Measurements from ENCODE around the gene ANKRD42. TPM values are rescaled to one million over a fixed set of nuclear protein-coding genes. Genes with fewer than 3 reads are reported as not detected.
A peak's percentile ranks its signal among the peaks of the same experiment; 100 is the strongest.

Gene ANKRD42
- total RNA-seq, 1 experiment from 2014 or later: 5.7 TPM

DNA sequence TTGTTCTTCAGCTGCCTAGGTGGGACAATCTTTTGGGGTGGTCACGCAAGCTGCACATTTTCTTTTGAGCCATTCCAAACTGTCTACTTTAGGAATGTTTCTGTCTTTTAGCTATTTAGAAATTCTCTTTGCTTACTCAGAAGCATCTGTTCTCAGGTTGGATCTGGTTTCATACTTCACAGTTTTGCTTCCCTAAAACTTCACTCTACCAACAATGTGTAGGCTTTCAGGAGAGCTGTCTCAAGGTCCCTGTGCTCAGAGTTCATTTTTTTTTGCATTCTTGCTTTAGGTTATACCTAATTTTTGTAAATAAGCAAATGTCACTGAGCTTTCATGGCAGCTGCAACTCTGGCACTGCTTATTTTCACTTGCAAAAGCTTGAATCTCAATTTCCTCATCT lies 55.9 kb downstream of the ANKRD42 start (continued):
- TF ChIP-seq, protein P1, sequence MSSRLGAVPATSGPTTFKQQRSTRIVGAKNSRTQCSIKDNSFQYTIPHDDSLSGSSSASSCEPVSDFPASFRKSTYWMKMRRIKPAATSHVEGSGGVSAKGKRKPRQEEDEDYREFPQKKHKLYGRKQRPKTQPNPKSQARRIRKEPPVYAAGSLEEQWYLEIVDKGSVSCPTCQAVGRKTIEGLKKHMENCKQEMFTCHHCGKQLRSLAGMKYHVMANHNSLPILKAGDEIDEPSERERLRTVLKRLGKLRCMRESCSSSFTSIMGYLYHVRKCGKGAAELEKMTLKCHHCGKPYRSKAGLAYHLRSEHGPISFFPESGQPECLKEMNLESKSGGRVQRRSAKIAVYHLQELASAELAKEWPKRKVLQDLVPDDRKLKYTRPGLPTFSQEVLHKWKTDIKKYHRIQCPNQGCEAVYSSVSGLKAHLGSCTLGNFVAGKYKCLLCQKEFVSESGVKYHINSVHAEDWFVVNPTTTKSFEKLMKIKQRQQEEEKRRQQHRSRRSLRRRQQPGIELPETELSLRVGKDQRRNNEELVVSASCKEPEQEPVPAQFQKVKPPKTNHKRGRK (CRISPR knock-in tag; IDR thresholded peaks at IDR 0.05; ENCODE audit: borderline replicate concordance): no peak
- TF ChIP-seq, protein P2, sequence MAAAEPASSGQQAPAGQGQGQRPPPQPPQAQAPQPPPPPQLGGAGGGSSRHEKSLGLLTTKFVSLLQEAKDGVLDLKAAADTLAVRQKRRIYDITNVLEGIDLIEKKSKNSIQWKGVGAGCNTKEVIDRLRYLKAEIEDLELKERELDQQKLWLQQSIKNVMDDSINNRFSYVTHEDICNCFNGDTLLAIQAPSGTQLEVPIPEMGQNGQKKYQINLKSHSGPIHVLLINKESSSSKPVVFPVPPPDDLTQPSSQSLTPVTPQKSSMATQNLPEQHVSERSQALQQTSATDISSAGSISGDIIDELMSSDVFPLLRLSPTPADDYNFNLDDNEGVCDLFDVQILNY (CRISPR knock-in tag; IDR thresholded peaks at IDR 0.05): no peak
- TF ChIP-seq TCF7 (CRISPR knock-in tag; IDR thresholded peaks at IDR 0.05; ENCODE audit: low read depth) (no peak), FOXP1 (CRISPR knock-in tag; IDR thresholded peaks at IDR 0.05; ENCODE audit: borderline replicate concordance) (no peak), PRRX2 (CRISPR knock-in tag; IDR thresholded peaks at IDR 0.05) (no peak)
- TF ChIP-seq, protein P3, sequence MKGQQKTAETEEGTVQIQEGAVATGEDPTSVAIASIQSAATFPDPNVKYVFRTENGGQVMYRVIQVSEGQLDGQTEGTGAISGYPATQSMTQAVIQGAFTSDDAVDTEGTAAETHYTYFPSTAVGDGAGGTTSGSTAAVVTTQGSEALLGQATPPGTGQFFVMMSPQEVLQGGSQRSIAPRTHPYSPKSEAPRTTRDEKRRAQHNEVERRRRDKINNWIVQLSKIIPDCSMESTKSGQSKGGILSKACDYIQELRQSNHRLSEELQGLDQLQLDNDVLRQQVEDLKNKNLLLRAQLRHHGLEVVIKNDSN (CRISPR knock-in tag; IDR thresholded peaks at IDR 0.05): no peak
- TF ChIP-seq, protein P4, sequence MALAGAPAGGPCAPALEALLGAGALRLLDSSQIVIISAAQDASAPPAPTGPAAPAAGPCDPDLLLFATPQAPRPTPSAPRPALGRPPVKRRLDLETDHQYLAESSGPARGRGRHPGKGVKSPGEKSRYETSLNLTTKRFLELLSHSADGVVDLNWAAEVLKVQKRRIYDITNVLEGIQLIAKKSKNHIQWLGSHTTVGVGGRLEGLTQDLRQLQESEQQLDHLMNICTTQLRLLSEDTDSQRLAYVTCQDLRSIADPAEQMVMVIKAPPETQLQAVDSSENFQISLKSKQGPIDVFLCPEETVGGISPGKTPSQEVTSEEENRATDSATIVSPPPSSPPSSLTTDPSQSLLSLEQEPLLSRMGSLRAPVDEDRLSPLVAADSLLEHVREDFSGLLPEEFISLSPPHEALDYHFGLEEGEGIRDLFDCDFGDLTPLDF (CRISPR knock-in tag; IDR thresholded peaks at IDR 0.05): no peak

DNA sequence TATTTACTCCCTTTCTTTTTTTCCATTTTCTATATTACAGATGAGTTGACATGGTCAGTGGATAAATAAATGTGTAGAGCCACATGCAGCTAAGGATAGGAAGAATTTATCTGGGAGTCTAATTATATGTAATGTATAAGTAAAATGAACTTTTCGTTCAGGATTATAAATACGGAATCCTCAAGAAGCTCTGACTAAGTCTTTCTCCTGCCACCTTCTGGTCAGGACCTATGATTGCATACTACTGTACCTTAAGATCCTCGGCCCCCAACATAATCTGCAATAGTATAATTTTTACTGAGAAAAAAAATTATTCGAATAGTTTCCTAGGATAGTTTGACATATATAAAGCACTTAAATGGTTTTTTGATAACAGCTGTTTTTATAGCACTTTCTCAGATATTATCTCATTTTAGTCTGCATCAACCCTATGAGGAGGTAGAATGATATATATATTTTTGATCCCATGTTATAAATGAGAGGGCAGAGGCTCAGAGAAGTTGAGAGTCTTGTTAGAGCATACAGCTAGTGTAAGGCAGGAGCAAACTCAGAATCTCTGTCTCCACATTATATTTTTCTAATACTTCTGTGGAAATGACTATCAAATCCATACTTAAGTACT lies 56.6 kb downstream of the ANKRD42 start:
- CTCF ChIA-PET: interaction anchor here (0.6 to 1.8 kb wide), 15 partner anchors 8 to 719 kb away, joined by 3 to 8 read pairs (median 3); partner anchors contain the start of gene PRCP
- H3K4me1 Mint-ChIP-seq: no peaks in the 10 kb centered on the region
- DNase-seq (ENCODE audit: low spot score) (no peak), ATAC-seq (peak; percentile 82)
- TF ChIP-seq GTF2I (CRISPR knock-in tag; conservative IDR thresholded peaks at IDR 0.05): no peak
- no peak for TF ChIP-seq NFATC4 (CRISPR knock-in tag; IDR thresholded peaks at IDR 0.05)
- H3K9me3 Mint-ChIP-seq: no peaks in the 10 kb centered on the region
- no peaks in the 10 kb centered on the region for H3K27me3 Mint-ChIP-seq (ENCODE audit: low read depth)
- H3K4me3 Mint-ChIP-seq: no peak overlapping the region
- H3K36me3 Mint-ChIP-seq: no peaks in the 10 kb centered on the region
- POLR2A ChIA-PET: interaction anchor here (0.9 kb wide), 1 partner anchor 36 kb away, joined by 3 read pairs; the partner anchor contains the start of gene CCDC90B
- no peak overlapping the region for H3K27ac Mint-ChIP-seq

DNA sequence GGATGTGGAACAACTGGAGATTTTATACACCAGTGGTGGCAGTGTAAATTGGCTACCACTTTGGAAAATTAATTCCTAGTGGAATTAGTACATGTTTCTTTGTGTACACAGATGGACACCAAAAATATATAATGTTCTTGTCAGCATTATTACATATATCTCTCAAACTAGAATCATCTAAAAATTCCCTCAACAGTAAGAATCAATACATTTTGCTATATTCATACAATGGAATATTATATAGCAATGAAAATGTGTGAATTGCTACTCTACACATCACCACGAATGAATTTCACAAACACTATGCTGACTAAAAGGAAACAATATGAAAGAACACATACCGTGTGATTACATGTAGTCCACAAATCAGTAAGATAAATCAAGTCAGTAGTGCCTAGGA lies 58.8 kb downstream of the ANKRD42 start:
- no peaks in the 10 kb centered on the region for H3K9me3 Mint-ChIP-seq
- H3K4me3 Mint-ChIP-seq: no peak overlapping the region
- H3K36me3 Mint-ChIP-seq: no peaks in the 10 kb centered on the region
- ChIA-PET POLR2A (no interaction called here), CTCF (no interaction called here)
- no peak for ATAC-seq
- no peaks in the 10 kb centered on the region for H3K27me3 Mint-ChIP-seq (ENCODE audit: low read depth)
- H3K4me1 Mint-ChIP-seq: no peaks in the 10 kb centered on the region
- H3K27ac Mint-ChIP-seq: no peak overlapping the region
- DNase-seq (ENCODE audit: low spot score): no peak
- TF ChIP-seq KAT7 (CRISPR knock-in tag; IDR thresholded peaks at IDR 0.05; ENCODE audit: borderline replicate concordance) (no peak), ZNF416 (CRISPR knock-in tag; IDR thresholded peaks at IDR 0.05) (no peak), NFYB (CRISPR knock-in tag; conservative IDR thresholded peaks at IDR 0.05; ENCODE audit: low read depth) (no peak)
- TF ChIP-seq, protein P5, sequence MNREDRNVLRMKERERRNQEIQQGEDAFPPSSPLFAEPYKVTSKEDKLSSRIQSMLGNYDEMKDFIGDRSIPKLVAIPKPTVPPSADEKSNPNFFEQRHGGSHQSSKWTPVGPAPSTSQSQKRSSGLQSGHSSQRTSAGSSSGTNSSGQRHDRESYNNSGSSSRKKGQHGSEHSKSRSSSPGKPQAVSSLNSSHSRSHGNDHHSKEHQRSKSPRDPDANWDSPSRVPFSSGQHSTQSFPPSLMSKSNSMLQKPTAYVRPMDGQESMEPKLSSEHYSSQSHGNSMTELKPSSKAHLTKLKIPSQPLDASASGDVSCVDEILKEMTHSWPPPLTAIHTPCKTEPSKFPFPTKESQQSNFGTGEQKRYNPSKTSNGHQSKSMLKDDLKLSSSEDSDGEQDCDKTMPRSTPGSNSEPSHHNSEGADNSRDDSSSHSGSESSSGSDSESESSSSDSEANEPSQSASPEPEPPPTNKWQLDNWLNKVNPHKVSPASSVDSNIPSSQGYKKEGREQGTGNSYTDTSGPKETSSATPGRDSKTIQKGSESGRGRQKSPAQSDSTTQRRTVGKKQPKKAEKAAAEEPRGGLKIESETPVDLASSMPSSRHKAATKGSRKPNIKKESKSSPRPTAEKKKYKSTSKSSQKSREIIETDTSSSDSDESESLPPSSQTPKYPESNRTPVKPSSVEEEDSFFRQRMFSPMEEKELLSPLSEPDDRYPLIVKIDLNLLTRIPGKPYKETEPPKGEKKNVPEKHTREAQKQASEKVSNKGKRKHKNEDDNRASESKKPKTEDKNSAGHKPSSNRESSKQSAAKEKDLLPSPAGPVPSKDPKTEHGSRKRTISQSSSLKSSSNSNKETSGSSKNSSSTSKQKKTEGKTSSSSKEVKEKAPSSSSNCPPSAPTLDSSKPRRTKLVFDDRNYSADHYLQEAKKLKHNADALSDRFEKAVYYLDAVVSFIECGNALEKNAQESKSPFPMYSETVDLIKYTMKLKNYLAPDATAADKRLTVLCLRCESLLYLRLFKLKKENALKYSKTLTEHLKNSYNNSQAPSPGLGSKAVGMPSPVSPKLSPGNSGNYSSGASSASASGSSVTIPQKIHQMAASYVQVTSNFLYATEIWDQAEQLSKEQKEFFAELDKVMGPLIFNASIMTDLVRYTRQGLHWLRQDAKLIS (CRISPR knock-in tag; IDR thresholded peaks at IDR 0.05; ENCODE audit: borderline replicate concordance): no peak
- TF ChIP-seq, protein P6, sequence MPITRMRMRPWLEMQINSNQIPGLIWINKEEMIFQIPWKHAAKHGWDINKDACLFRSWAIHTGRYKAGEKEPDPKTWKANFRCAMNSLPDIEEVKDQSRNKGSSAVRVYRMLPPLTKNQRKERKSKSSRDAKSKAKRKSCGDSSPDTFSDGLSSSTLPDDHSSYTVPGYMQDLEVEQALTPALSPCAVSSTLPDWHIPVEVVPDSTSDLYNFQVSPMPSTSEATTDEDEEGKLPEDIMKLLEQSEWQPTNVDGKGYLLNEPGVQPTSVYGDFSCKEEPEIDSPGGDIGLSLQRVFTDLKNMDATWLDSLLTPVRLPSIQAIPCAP (CRISPR knock-in tag; IDR thresholded peaks at IDR 0.05): no peak
- TF ChIP-seq, protein P7, sequence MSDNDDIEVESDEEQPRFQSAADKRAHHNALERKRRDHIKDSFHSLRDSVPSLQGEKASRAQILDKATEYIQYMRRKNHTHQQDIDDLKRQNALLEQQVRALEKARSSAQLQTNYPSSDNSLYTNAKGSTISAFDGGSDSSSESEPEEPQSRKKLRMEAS (CRISPR knock-in tag; IDR thresholded peaks at IDR 0.05): no peak
- TF ChIP-seq, protein P8, sequence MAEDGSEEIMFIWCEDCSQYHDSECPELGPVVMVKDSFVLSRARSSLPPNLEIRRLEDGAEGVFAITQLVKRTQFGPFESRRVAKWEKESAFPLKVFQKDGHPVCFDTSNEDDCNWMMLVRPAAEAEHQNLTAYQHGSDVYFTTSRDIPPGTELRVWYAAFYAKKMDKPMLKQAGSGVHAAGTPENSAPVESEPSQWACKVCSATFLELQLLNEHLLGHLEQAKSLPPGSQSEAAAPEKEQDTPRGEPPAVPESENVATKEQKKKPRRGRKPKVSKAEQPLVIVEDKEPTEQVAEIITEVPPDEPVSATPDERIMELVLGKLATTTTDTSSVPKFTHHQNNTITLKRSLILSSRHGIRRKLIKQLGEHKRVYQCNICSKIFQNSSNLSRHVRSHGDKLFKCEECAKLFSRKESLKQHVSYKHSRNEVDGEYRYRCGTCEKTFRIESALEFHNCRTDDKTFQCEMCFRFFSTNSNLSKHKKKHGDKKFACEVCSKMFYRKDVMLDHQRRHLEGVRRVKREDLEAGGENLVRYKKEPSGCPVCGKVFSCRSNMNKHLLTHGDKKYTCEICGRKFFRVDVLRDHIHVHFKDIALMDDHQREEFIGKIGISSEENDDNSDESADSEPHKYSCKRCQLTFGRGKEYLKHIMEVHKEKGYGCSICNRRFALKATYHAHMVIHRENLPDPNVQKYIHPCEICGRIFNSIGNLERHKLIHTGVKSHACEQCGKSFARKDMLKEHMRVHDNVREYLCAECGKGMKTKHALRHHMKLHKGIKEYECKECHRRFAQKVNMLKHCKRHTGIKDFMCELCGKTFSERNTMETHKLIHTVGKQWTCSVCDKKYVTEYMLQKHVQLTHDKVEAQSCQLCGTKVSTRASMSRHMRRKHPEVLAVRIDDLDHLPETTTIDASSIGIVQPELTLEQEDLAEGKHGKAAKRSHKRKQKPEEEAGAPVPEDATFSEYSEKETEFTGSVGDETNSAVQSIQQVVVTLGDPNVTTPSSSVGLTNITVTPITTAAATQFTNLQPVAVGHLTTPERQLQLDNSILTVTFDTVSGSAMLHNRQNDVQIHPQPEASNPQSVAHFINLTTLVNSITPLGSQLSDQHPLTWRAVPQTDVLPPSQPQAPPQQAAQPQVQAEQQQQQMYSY (CRISPR knock-in tag; IDR thresholded peaks at IDR 0.05): no peak

Data from WTC11 (cell line).